NT2/D1 (cell line): ENCODE measurements around the gene CAPG.

Experiments used
- SUZ12 ChIP-seq: IDR thresholded peaks from 2 replicates; pipeline ENCODE4 v1.6.1; 2011; ENCODE audit not compliant: insufficient read length, insufficient read depth; ENCODE audit errors: extremely low read depth
- YY1 ChIP-seq: IDR thresholded peaks from 2 replicates; pipeline ENCODE4 v1.6.1; 2011; ENCODE audit not compliant: insufficient read length, insufficient read depth
- ZNF274 ChIP-seq: IDR thresholded peaks from 2 replicates; pipeline ENCODE4 v1.6.1; 2011; ENCODE audit warnings: mild to moderate bottlenecking, low read depth, low read length

- TF ChIP-seq YY1 (no peak), SUZ12 (no peak), ZNF274 (no peak)
Measured at GRCh38 chr2:85435220-85435958, 25.2 kb upstream of the CAPG start.
